NK-92 (cell line): Measurements from ENCODE around the gene GABRB3.

ENCODE experiments used
- DNase-seq: peaks from one replicate; lab custom pipeline; 2025; ENCODE audit not compliant: unreplicated experiment; lab: John Stamatoyannopoulos, UW

The GABRB3 gene

GRCh38 chr15:26772154-26773066 lies at the start of gene GABRB3:
TSS of gene GABRB3 (minus strand) at chr15:26773066.
- DNase-seq: no peak

- DNase-seq: no peak
These were observed 34.9 kb upstream of the GABRB3 start for GRCh38 chr15:26807517-26808427.

GRCh38 chr15:26806574-26806973 lies 33.7 kb upstream of the GABRB3 start:
- DNase-seq: no peak

GRCh38 chr15:26806151-26806550 lies 33.3 kb upstream of the GABRB3 start:
- DNase-seq: no peak

- DNase-seq: no peak
These were observed 32.6 kb upstream of the GABRB3 start for GRCh38 chr15:26805470-26805869.

- no peak for DNase-seq
These were observed 31.4 kb upstream of the GABRB3 start for GRCh38 chr15:26804063-26804804.

- no peak for DNase-seq
These were observed 17.3 kb upstream of the GABRB3 start for GRCh38 chr15:26790118-26790517.

- no peak for DNase-seq
These were observed 8.9 kb upstream of the GABRB3 start for GRCh38 chr15:26781816-26782215.

GRCh38 chr15:26773917-26774316 lies 1.1 kb upstream of the GABRB3 start:
- DNase-seq: no peak

- no peak for DNase-seq
These were observed 406 bp upstream of the GABRB3 start for GRCh38 chr15:26773067-26773877.

GRCh38 chr15:26771578-26772153 lies 1.2 kb downstream of the GABRB3 start:
- no peak for DNase-seq

- DNase-seq: no peak
These were observed 1.7 kb downstream of the GABRB3 start for GRCh38 chr15:26771168-26771567.

GRCh38 chr15:26767169-26767670 lies 5.6 kb downstream of the GABRB3 start:
- no peak for DNase-seq

GRCh38 chr15:26766262-26766661 lies 6.6 kb downstream of the GABRB3 start:
- no peak for DNase-seq

GRCh38 chr15:26759986-26760385 lies 12.9 kb downstream of the GABRB3 start:
- no peak for DNase-seq

GRCh38 chr15:26758079-26758478 lies 14.8 kb downstream of the GABRB3 start:
- no peak for DNase-seq

- no peak for DNase-seq
These were observed 15.7 kb downstream of the GABRB3 start for GRCh38 chr15:26757141-26757540.

GRCh38 chr15:26744894-26745293 lies 28.0 kb downstream of the GABRB3 start:
- no peak for DNase-seq

GRCh38 chr15:26739791-26740190 lies 33.1 kb downstream of the GABRB3 start:
- no peak for DNase-seq

- DNase-seq: no peak
These were observed 33.9 kb downstream of the GABRB3 start for GRCh38 chr15:26738996-26739395.
